GM11168 (cell line): ENCODE results near the gene NKD2.
"Not testable (repeated sequence)": the region's sequence is repeated elsewhere in the genome, so short reads cannot be mapped to it uniquely, and the experiment has no call there.

Experiments used
- in situ Hi-C: fragments of 300-500 bp; cut with MboI; formaldehyde crosslinking; loops from one replicate; pipeline ENCODE4 v1.12.0; 2022; ENCODE audit warnings: low sequenced_read_pairs; ENCODE audit not compliant: unreplicated experiment

Gene NKD2

GRCh38 chr5:1008451-1009358, at the start of gene NKD2:
TSS of gene NKD2 (plus strand) at chr5:1008802. CDS start at chr5:1009058, 256 bp downstream.
- in situ Hi-C loops, result no loop called here

GRCh38 chr5:959581-960531, 48.7 kb upstream of the NKD2 start:
- in situ Hi-C loops, result no loop called here

GRCh38 chr5:960551-960950, 48.1 kb upstream of the NKD2 start:
- in situ Hi-C loops, result no loop called here

- in situ Hi-C loops, result no loop called here
These were observed 47.4 kb upstream of the NKD2 start for GRCh38 chr5:961002-961710.

- in situ Hi-C loops, result no loop called here
These were observed 46.8 kb upstream of the NKD2 start for GRCh38 chr5:961711-962240.

GRCh38 chr5:962386-962785, 46.2 kb upstream of the NKD2 start:
- in situ Hi-C loops, result no loop called here

GRCh38 chr5:962801-963200, 45.8 kb upstream of the NKD2 start:
- in situ Hi-C loops, result no loop called here

GRCh38 chr5:963310-963672, 45.3 kb upstream of the NKD2 start:
- in situ Hi-C loops, result no loop called here

- in situ Hi-C loops, result no loop called here
These were observed 44.7 kb upstream of the NKD2 start for GRCh38 chr5:963673-964531.

- in situ Hi-C loops, result no loop called here
These were observed 43.8 kb upstream of the NKD2 start for GRCh38 chr5:964821-965220.

GRCh38 chr5:965604-966344, 42.8 kb upstream of the NKD2 start:
- in situ Hi-C loops, result no loop called here

GRCh38 chr5:966345-966710, 42.3 kb upstream of the NKD2 start:
- in situ Hi-C loops, result no loop called here

- in situ Hi-C loops, result no loop called here
These were observed 41.7 kb upstream of the NKD2 start for GRCh38 chr5:966941-967340.

- in situ Hi-C loops, result no loop called here
These were observed 39.7 kb upstream of the NKD2 start for GRCh38 chr5:968881-969280.

GRCh38 chr5:969408-969839, 39.2 kb upstream of the NKD2 start:
- in situ Hi-C loops, result no loop called here

GRCh38 chr5:972575-972974, 36.0 kb upstream of the NKD2 start:
- in situ Hi-C loops, result not testable (repeated sequence)

- in situ Hi-C loops, result no loop called here
These were observed 31.5 kb upstream of the NKD2 start for GRCh38 chr5:976849-977751.

GRCh38 chr5:978054-978453, 30.5 kb upstream of the NKD2 start:
- in situ Hi-C loops, result no loop called here
